SK-N-SH treated with all-trans-retinoic acid at 6 μM for 48 hours (cell line): ENCODE measurements around the gene PPBP.

Experiments used
- ATAC-seq: fragments of 200-7000 bp; cut with Tn5 transposase; 3 replicates; pipeline ENCODE4 v1.9.1; 2020; ENCODE audit warnings: mild to moderate bottlenecking, moderate library complexity
- ARNTL ChIP-seq: fragments of 450-650 bp; formaldehyde crosslinking; IDR thresholded peaks from 2 replicates; pipeline ENCODE4 v1.5.0; 2020; ENCODE audit warnings: low read depth, mild to moderate bottlenecking, moderate library complexity, borderline replicate concordance
- BACH2 ChIP-seq: fragments of 250-450 bp; sonication (Bioruptor Pico); IDR thresholded peaks from 2 replicates; pipeline ENCODE4 v1.9.0; 2021; ENCODE audit warnings: mild to moderate bottlenecking, borderline replicate concordance
- CSDC2 ChIP-seq: fragments of 250-450 bp; sonication (Bioruptor Pico); IDR thresholded peaks from 2 replicates; pipeline ENCODE4 v1.5.0; 2020; ENCODE audit warnings: mild to moderate bottlenecking, moderate library complexity
- CSRNP3 ChIP-seq: fragments of 250-450 bp; sonication (Bioruptor Pico); IDR thresholded peaks from 2 replicates; pipeline ENCODE4 v1.5.1; 2021; ENCODE audit warnings: mild to moderate bottlenecking, moderate library complexity
- ESRRG ChIP-seq: fragments of 250-450 bp; sonication (Bioruptor Pico); IDR thresholded peaks from 2 replicates; pipeline ENCODE4 v1.6.1; 2021; ENCODE audit warnings: mild to moderate bottlenecking
- GLIS3 ChIP-seq: fragments of 250-450 bp; sonication (Bioruptor Pico); IDR thresholded peaks from 2 replicates; pipeline ENCODE4 v1.5.0; 2020; ENCODE audit warnings: mild to moderate bottlenecking, moderate library complexity
- OSR1 ChIP-seq: fragments of 250-450 bp; sonication (Bioruptor Pico); IDR thresholded peaks from 2 replicates; pipeline ENCODE4 v1.8.0; 2022; ENCODE audit warnings: moderate library complexity, mild to moderate bottlenecking, inconsistent platforms
- PATZ1 ChIP-seq: fragments of 250-450 bp; sonication (Bioruptor Pico); IDR thresholded peaks from 2 replicates; pipeline ENCODE4 v1.8.0; 2020; ENCODE audit warnings: mild to moderate bottlenecking, moderate library complexity, borderline replicate concordance
- PPARA ChIP-seq: fragments of 250-450 bp; sonication (Bioruptor Pico); IDR thresholded peaks from 2 replicates; pipeline ENCODE4 v1.5.0; 2020; ENCODE audit warnings: mild to moderate bottlenecking, borderline replicate concordance
- ZC3H10 ChIP-seq: fragments of 250-450 bp; sonication (Bioruptor Pico); IDR thresholded peaks from 2 replicates; pipeline ENCODE4 v1.5.1; 2021; ENCODE audit warnings: mild to moderate bottlenecking, moderate library complexity
- ZFP3 ChIP-seq: fragments of 250-450 bp; sonication (Bioruptor Pico); IDR thresholded peaks from 2 replicates; pipeline ENCODE4 v1.5.0; 2020; ENCODE audit warnings: mild to moderate bottlenecking, moderate library complexity
- ZFP30 ChIP-seq: fragments of 450-650 bp; formaldehyde crosslinking; IDR thresholded peaks from 2 replicates; pipeline ENCODE4 v1.5.0; 2022; ENCODE audit warnings: mild to moderate bottlenecking, moderate library complexity
- ZNF565 ChIP-seq: fragments of 450-650 bp; formaldehyde crosslinking; conservative IDR thresholded peaks from 2 replicates; pipeline ENCODE4 v1.5.0; 2020; ENCODE audit warnings: low read depth, mild to moderate bottlenecking, moderate library complexity
- ZNF70 ChIP-seq: fragments of 450-650 bp; formaldehyde crosslinking; IDR thresholded peaks from 2 replicates; pipeline ENCODE4 v1.5.0; 2020; ENCODE audit warnings: mild to moderate bottlenecking, moderate library complexity
- ZNF8 ChIP-seq: fragments of 450-650 bp; formaldehyde crosslinking; IDR thresholded peaks from 2 replicates; pipeline ENCODE4 v1.5.0; 2020; ENCODE audit warnings: mild to moderate bottlenecking, moderate library complexity
- TF ChIP-seq, protein P1 (sequence below): fragments of 250-450 bp; sonication (Bioruptor Pico); IDR thresholded peaks from 2 replicates; pipeline ENCODE4 v1.5.0; 2020; ENCODE audit warnings: mild to moderate bottlenecking, moderate library complexity
- TF ChIP-seq, protein P2 (sequence below): fragments of 250-450 bp; sonication (Bioruptor Pico); IDR thresholded peaks from 2 replicates; pipeline ENCODE4 v1.5.1; 2020; ENCODE audit warnings: low read depth, mild to moderate bottlenecking, moderate library complexity
- TF ChIP-seq, protein P3 (sequence below): fragments of 250-450 bp; sonication (Bioruptor Pico); IDR thresholded peaks from 2 replicates; pipeline ENCODE4 v1.8.0; 2021; ENCODE audit warnings: low read depth, mild to moderate bottlenecking, moderate library complexity, borderline replicate concordance

The PPBP gene

GRCh38 chr4:73944061-73944875, 43.7 kb downstream of the PPBP start:
- no peak for ATAC-seq
- TF ChIP-seq CSDC2 (CRISPR knock-in tag) = no peak
- TF ChIP-seq, protein P1, sequence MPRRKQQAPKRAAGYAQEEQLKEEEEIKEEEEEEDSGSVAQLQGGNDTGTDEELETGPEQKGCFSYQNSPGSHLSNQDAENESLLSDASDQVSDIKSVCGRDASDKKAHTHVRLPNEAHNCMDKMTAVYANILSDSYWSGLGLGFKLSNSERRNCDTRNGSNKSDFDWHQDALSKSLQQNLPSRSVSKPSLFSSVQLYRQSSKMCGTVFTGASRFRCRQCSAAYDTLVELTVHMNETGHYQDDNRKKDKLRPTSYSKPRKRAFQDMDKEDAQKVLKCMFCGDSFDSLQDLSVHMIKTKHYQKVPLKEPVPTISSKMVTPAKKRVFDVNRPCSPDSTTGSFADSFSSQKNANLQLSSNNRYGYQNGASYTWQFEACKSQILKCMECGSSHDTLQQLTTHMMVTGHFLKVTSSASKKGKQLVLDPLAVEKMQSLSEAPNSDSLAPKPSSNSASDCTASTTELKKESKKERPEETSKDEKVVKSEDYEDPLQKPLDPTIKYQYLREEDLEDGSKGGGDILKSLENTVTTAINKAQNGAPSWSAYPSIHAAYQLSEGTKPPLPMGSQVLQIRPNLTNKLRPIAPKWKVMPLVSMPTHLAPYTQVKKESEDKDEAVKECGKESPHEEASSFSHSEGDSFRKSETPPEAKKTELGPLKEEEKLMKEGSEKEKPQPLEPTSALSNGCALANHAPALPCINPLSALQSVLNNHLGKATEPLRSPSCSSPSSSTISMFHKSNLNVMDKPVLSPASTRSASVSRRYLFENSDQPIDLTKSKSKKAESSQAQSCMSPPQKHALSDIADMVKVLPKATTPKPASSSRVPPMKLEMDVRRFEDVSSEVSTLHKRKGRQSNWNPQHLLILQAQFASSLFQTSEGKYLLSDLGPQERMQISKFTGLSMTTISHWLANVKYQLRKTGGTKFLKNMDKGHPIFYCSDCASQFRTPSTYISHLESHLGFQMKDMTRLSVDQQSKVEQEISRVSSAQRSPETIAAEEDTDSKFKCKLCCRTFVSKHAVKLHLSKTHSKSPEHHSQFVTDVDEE (CRISPR knock-in tag) = no peak
- TF ChIP-seq, protein P2, sequence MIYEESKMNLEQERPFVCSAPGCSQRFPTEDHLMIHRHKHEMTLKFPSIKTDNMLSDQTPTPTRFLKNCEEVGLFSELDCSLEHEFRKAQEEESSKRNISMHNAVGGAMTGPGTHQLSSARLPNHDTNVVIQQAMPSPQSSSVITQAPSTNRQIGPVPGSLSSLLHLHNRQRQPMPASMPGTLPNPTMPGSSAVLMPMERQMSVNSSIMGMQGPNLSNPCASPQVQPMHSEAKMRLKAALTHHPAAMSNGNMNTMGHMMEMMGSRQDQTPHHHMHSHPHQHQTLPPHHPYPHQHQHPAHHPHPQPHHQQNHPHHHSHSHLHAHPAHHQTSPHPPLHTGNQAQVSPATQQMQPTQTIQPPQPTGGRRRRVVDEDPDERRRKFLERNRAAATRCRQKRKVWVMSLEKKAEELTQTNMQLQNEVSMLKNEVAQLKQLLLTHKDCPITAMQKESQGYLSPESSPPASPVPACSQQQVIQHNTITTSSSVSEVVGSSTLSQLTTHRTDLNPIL = no peak
- TF ChIP-seq ZNF70 (CRISPR knock-in tag) = no peak
- TF ChIP-seq, protein P3, sequence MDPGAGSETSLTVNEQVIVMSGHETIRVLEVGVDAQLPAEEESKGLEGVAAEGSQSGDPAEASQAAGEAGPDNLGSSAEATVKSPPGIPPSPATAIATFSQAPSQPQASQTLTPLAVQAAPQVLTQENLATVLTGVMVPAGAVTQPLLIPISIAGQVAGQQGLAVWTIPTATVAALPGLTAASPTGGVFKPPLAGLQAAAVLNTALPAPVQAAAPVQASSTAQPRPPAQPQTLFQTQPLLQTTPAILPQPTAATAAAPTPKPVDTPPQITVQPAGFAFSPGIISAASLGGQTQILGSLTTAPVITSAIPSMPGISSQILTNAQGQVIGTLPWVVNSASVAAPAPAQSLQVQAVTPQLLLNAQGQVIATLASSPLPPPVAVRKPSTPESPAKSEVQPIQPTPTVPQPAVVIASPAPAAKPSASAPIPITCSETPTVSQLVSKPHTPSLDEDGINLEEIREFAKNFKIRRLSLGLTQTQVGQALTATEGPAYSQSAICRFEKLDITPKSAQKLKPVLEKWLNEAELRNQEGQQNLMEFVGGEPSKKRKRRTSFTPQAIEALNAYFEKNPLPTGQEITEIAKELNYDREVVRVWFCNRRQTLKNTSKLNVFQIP (CRISPR knock-in tag) = no peak
- no peak for TF ChIP-seq ZNF8 (CRISPR knock-in tag)
- no peak for TF ChIP-seq ARNTL (CRISPR knock-in tag)
- no peak for TF ChIP-seq GLIS3
- no peak for TF ChIP-seq BACH2 (CRISPR knock-in tag)
- no peak for TF ChIP-seq ZNF565 (CRISPR knock-in tag)
- TF ChIP-seq OSR1 (CRISPR knock-in tag) = no peak
- TF ChIP-seq ZC3H10 = no peak
- no peak for TF ChIP-seq ZFP30
- no peak for TF ChIP-seq PATZ1 (CRISPR knock-in tag)
- no peak for TF ChIP-seq PPARA

DNA sequence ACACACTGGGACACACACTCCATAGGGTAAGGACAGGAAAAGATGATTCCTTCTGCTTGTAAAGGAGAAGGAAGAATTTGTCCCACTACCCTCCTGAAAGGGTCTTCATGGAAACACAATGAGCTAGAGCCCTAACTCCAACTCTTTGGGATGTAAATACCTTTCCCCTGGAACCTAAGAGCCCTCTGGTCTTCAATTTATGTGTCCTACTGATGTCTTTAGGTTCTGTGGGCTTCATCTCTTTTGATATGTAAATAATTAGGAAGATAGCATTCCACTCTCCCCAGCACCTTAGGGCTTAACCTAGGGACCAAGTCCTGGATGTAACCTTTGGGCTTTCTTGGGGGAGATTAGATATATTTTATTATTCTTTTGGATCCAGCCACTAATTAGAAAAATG, 44.4 kb downstream of the PPBP start:
- ATAC-seq = no peak
- TF ChIP-seq ZNF565 (CRISPR knock-in tag) = no peak
- TF ChIP-seq, protein P3 (CRISPR knock-in tag) = no peak
- TF ChIP-seq ZFP3 (CRISPR knock-in tag) = no peak
- no peak for TF ChIP-seq ESRRG (CRISPR knock-in tag)

GRCh38 chr4:73936969-73937368, 51.0 kb downstream of the PPBP start:
- TF ChIP-seq ARNTL (CRISPR knock-in tag) = no peak
- TF ChIP-seq, protein P3 (CRISPR knock-in tag) = no peak
- TF ChIP-seq CSRNP3 (CRISPR knock-in tag) = no peak
- ATAC-seq = no peak
